GM12878 (cell line): Measurements from ENCODE around the gene ITM2C. TPM values are rescaled to one million over a fixed set of nuclear protein-coding genes. Genes with fewer than 3 reads are reported as not detected.

ENCODE experiments used
- ATAC-seq: fragments of 200-7000 bp; cut with Tn5 transposase; 3 replicates; pipeline ENCODE4 v1.9.1; 2020; ENCODE audit warnings: mild to moderate bottlenecking, moderate library complexity
- BruUV-seq: library from RNA; stranded (reverse); fragments of 400-500 nt; replicated peaks from 2 replicates; lab custom pipeline; 2021; lab: Mats Ljungman, UMichigan
- CTCF ChIA-PET: fragments of 300-600 bp; sonication (Branson Sonifier 250); formaldehyde crosslinking; extraction: SDS; loops from one replicate; lab custom pipeline; 2021; ENCODE audit warnings: inconsistent platforms; lab: Yijun Ruan, JAX
- POLR2A ChIA-PET: fragments of 350-600 bp; formaldehyde crosslinking; extraction: SDS; loops from one replicate; lab custom pipeline; 2021; ENCODE audit warnings: inconsistent platforms; lab: Charles Lee
- RAD21 ChIA-PET: fragments of 300-600 bp; sonication (Branson Sonifier 250); formaldehyde crosslinking; loops from one replicate; lab custom pipeline; 2023; ENCODE audit warnings: antibody characterized with exemption; ENCODE audit not compliant: unreplicated experiment; lab: Charles Lee
- SMC1A ChIA-PET: fragments of 300-600 bp; sonication (Branson Sonifier 250); formaldehyde crosslinking; loops from one replicate; lab custom pipeline; 2023; ENCODE audit not compliant: unreplicated experiment, uncharacterized antibody; lab: Charles Lee
- DNase-seq: peaks from one replicate; pipeline ENCODE4 v3.0.0-alpha.2; 2011; ENCODE audit warnings: low read depth, low spot score
- FAIRE-seq: peaks from 3 replicates; lab custom pipeline; 2011; peaks lifted over from hg19 to GRCh38; lab: Jason Lieb, UNC
- H2AFZ ChIP-seq: 2 replicates; pipeline ENCODE4 v1.6.0; 2011; ENCODE audit warnings: low read depth, low read length, control low read depth; ENCODE audit not compliant: control insufficient read depth
- H3K27ac ChIP-seq: 2 replicates; pipeline ENCODE4 v1.5.1; 2011; ENCODE audit warnings: control low read depth; ENCODE audit not compliant: control insufficient read depth, insufficient read depth
- H3K27me3 ChIP-seq, 2 experiments: replicated peaks in 1 of 2; 2 replicates each; pipeline versions ENCODE4 v1.6.0 to v1.6.1; 2011; ENCODE audit warnings: low read length in 1 of 2; ENCODE audit not compliant: control insufficient read depth in 2 of 2, insufficient read depth in 2 of 2
- H3K36me3 ChIP-seq, 2 experiments: 2 replicates each; pipeline ENCODE4 v1.5.1; 2011; ENCODE audit warnings: low read length in 1 of 2; ENCODE audit not compliant: control insufficient read depth in 2 of 2, insufficient read depth in 2 of 2
- H3K4me1 ChIP-seq: 2 replicates; pipeline ENCODE4 v1.6.1; 2011; ENCODE audit warnings: mild to moderate bottlenecking, low read length, moderate library complexity, mixed read lengths; ENCODE audit not compliant: control insufficient read depth, insufficient read depth
- H3K4me2 ChIP-seq: 2 replicates; pipeline ENCODE4 v1.6.0; 2011; ENCODE audit warnings: control low read depth; ENCODE audit not compliant: control insufficient read depth, insufficient read depth
- H3K4me3 ChIP-seq: fragments of 200-600 bp; sonication (generic); 2 replicates; pipeline ENCODE4 v1.5.1; 2016
- H3K79me2 ChIP-seq: 2 replicates; pipeline ENCODE4 v1.6.0; 2011; ENCODE audit warnings: low read length; ENCODE audit not compliant: control insufficient read depth, insufficient read depth
- H3K9ac ChIP-seq: 2 replicates; pipeline ENCODE4 v1.8.0; 2011; ENCODE audit warnings: low read length, control low read depth, mixed read lengths; ENCODE audit not compliant: control insufficient read depth, insufficient read depth
- H3K9me3 ChIP-seq: replicated peaks from 3 replicates; pipeline ENCODE4 v1.5.1; 2011; ENCODE audit warnings: mild to moderate bottlenecking, low read length; ENCODE audit not compliant: control insufficient read depth, insufficient read depth
- H4K20me1 ChIP-seq: 2 replicates; pipeline ENCODE4 v1.6.0; 2011; ENCODE audit not compliant: control insufficient read depth, insufficient read depth
- ETV6 ChIP-seq, 2 experiments: fragments of 450-650 bp in 1 of 2; IDR thresholded peaks in 1 of 2; conservative IDR thresholded peaks in 1 of 2; 2 replicates each; pipeline ENCODE4 v1.6.1; 2014; ENCODE audit warnings: antibody characterized with exemption in 1 of 2, borderline replicate concordance in 1 of 2, low read depth in 1 of 2, mild to moderate bottlenecking in 1 of 2, moderate library complexity in 1 of 2
- HDAC2 ChIP-seq: fragments of 200-600 bp; sonication (generic); IDR thresholded peaks from 2 replicates; pipeline ENCODE4 v1.6.1; 2017
- WGBS: methylation state at CpG from one replicate; pipeline ENCODE4 v1.1.6; 2016; ENCODE audit warnings: low lambda C conversion rate; ENCODE audit not compliant: insufficient replicate concordance, insufficient coverage; ENCODE audit errors: missing lambda C conversion rate; 5-methylcytosine and 5-hydroxymethylcytosine counted together
- in situ Hi-C: fragments of 300-500 bp; cut with MboI; formaldehyde crosslinking; loops from 9 replicates; pipeline ENCODE4 v1.14.3; 2018; ENCODE audit warnings: mixed read lengths
- intact Hi-C: fragments of 100-400 bp; cut with micrococcal nuclease; formaldehyde crosslinking; loops from one replicate; pipeline ENCODE4 v1.14.2; 2022; ENCODE audit not compliant: unreplicated experiment
- polyA plus RNA-seq, 11 experiments: library from polyadenylated mRNA; depleted of rRNA in 4 of 11; unstranded in 6 of 11; stranded (reverse) in 5 of 11; fragments of >200 nt; fragmentation: Nextera tagmentation in 4 of 11; fragmentation: Illumina TruSeq in 1 of 11; extraction: Ambion mirVana in 4 of 11; extraction: Trizol in 1 of 11; gene quantifications; 1 replicate in 1 of 11; 2 replicates in 10 of 11; pipeline versions ENCODE4 v1.2.1 to v1.2.3, GENCODE V29; 2011 to 2016; ENCODE audit warnings: inconsistent platforms in 2 of 11, missing spikeins in 2 of 11, low read depth in 1 of 11
- total RNA-seq, 4 experiments: library from RNA; depleted of rRNA in 3 of 4; stranded (reverse); fragments of >200 nt in 3 of 4; fragmentation: Illumina TruSeq in 1 of 4; extraction: Trizol in 1 of 4; gene quantifications; 2 replicates each; pipeline versions ENCODE4 v1.2.1 to v1.2.3, GENCODE V29; 2013 to 2021
- TF ChIP-seq, protein P1 (sequence below): fragments of 450-650 bp; IDR thresholded peaks from 2 replicates; pipeline ENCODE4 v1.6.1; 2017; ENCODE audit warnings: mild to moderate bottlenecking, moderate library complexity
- TF ChIP-seq, protein P2 (sequence below): IDR thresholded peaks from 2 replicates; pipeline ENCODE4 v1.6.1; 2012; ENCODE audit warnings: improper control_type of control experiment, low read depth, low read length; ENCODE audit not compliant: insufficient replicate concordance
- TF ChIP-seq, protein P3 (sequence below): fragments of 450-650 bp; formaldehyde crosslinking; IDR thresholded peaks from 2 replicates; pipeline ENCODE4 v1.4.0; 2020; ENCODE audit warnings: mild to moderate bottlenecking, moderate library complexity

Gene ITM2C
- total and polyA plus RNA-seq, 10 of the 15 experiments (the other 5 are each of a cell fraction or from before 2014, with no cell fraction given) = 5.4 to 195 (median 149) TPM

DNA sequence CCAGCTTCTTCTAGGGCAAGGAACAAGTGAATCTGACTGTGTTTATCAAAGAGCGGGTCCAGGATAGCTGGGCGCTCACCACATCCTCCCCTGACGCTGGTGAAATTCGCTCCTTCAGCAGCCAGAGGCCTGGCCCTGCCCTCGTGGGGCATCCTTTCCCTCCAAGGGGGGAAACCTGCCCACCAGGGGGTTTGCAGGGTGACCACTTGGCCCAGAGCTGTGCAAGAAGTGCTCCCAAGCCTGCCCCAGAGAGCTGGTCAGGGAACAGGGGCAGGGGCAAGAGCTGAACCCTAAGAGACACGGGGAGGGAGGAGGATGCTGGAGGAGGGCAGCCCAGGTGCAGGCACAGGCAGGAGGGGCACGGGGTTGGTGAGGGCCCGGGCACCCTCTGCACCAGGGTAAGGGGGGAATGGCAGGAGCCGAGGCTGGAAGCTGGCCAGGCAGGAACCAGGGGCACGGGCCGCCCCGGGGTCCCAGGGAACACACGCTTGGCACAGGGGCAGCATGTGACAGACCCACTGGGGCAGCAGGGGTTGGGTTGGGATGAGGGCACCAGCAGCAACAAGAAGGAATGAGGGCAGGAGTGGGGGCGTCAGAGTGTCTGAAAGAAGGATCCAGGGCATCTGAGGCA is 63.1 kb downstream of the ITM2C start:
- H3K9ac ChIP-seq = no peak overlapping the region
- DNase-seq (no peak), ATAC-seq (no peak), FAIRE-seq (no peak)
- RAD21 ChIA-PET = interaction anchor here (0.9 to 11.2 kb wide), 13 partner anchors 10 to 125 kb away, joined by 3 to 261 read pairs (median 8); no protein-coding TSS in a partner anchor
- H4K20me1 ChIP-seq = no peaks in the 10 kb centered on the region
- no TSS peak for BruUV-seq
- POLR2A ChIA-PET = interaction anchor here (0.6 to 9.7 kb wide), 4 partner anchors 13 to 860 kb away, joined by 5 to 117 read pairs (median 50); no protein-coding TSS in a partner anchor
- H3K79me2 ChIP-seq = peaks cover 27% of the 10 kb centered on the region
- H3K4me2 ChIP-seq = no peak overlapping the region
- no peaks in the 10 kb centered on the region for H3K27me3 ChIP-seq
- H3K36me3 ChIP-seq = no peaks in the 10 kb centered on the region
- H3K4me3 ChIP-seq = no peak overlapping the region
- H2AFZ ChIP-seq = no peak overlapping the region
- intact Hi-C loops (no loop called here), in situ Hi-C loops (loop anchor here (10.0 kb wide), 1 partner anchor 57 kb away; no protein-coding TSS in a partner anchor)
- TF ChIP-seq, protein P1, sequence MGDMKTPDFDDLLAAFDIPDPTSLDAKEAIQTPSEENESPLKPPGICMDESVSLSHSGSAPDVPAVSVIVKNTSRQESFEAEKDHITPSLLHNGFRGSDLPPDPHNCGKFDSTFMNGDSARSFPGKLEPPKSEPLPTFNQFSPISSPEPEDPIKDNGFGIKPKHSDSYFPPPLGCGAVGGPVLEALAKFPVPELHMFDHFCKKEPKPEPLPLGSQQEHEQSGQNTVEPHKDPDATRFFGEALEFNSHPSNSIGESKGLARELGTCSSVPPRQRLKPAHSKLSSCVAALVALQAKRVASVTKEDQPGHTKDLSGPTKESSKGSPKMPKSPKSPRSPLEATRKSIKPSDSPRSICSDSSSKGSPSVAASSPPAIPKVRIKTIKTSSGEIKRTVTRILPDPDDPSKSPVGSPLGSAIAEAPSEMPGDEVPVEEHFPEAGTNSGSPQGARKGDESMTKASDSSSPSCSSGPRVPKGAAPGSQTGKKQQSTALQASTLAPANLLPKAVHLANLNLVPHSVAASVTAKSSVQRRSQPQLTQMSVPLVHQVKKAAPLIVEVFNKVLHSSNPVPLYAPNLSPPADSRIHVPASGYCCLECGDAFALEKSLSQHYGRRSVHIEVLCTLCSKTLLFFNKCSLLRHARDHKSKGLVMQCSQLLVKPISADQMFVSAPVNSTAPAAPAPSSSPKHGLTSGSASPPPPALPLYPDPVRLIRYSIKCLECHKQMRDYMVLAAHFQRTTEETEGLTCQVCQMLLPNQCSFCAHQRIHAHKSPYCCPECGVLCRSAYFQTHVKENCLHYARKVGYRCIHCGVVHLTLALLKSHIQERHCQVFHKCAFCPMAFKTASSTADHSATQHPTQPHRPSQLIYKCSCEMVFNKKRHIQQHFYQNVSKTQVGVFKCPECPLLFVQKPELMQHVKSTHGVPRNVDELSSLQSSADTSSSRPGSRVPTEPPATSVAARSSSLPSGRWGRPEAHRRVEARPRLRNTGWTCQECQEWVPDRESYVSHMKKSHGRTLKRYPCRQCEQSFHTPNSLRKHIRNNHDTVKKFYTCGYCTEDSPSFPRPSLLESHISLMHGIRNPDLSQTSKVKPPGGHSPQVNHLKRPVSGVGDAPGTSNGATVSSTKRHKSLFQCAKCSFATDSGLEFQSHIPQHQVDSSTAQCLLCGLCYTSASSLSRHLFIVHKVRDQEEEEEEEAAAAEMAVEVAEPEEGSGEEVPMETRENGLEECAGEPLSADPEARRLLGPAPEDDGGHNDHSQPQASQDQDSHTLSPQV = no peak
- TF ChIP-seq, protein P2, sequence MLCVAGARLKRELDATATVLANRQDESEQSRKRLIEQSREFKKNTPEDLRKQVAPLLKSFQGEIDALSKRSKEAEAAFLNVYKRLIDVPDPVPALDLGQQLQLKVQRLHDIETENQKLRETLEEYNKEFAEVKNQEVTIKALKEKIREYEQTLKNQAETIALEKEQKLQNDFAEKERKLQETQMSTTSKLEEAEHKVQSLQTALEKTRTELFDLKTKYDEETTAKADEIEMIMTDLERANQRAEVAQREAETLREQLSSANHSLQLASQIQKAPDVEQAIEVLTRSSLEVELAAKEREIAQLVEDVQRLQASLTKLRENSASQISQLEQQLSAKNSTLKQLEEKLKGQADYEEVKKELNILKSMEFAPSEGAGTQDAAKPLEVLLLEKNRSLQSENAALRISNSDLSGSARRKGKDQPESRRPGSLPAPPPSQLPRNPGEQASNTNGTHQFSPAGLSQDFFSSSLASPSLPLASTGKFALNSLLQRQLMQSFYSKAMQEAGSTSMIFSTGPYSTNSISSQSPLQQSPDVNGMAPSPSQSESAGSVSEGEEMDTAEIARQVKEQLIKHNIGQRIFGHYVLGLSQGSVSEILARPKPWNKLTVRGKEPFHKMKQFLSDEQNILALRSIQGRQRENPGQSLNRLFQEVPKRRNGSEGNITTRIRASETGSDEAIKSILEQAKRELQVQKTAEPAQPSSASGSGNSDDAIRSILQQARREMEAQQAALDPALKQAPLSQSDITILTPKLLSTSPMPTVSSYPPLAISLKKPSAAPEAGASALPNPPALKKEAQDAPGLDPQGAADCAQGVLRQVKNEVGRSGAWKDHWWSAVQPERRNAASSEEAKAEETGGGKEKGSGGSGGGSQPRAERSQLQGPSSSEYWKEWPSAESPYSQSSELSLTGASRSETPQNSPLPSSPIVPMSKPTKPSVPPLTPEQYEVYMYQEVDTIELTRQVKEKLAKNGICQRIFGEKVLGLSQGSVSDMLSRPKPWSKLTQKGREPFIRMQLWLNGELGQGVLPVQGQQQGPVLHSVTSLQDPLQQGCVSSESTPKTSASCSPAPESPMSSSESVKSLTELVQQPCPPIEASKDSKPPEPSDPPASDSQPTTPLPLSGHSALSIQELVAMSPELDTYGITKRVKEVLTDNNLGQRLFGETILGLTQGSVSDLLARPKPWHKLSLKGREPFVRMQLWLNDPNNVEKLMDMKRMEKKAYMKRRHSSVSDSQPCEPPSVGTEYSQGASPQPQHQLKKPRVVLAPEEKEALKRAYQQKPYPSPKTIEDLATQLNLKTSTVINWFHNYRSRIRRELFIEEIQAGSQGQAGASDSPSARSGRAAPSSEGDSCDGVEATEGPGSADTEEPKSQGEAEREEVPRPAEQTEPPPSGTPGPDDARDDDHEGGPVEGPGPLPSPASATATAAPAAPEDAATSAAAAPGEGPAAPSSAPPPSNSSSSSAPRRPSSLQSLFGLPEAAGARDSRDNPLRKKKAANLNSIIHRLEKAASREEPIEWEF = no peak
- no peak for TF ChIP-seq ETV6 (conservative IDR thresholded peaks at IDR 0.05 in 1 of 2, IDR thresholded peaks at IDR 0.05 in 1 of 2; ENCODE audit: borderline replicate concordance in 1 of 2, low read depth in 1 of 2)
- TF ChIP-seq, protein P3, sequence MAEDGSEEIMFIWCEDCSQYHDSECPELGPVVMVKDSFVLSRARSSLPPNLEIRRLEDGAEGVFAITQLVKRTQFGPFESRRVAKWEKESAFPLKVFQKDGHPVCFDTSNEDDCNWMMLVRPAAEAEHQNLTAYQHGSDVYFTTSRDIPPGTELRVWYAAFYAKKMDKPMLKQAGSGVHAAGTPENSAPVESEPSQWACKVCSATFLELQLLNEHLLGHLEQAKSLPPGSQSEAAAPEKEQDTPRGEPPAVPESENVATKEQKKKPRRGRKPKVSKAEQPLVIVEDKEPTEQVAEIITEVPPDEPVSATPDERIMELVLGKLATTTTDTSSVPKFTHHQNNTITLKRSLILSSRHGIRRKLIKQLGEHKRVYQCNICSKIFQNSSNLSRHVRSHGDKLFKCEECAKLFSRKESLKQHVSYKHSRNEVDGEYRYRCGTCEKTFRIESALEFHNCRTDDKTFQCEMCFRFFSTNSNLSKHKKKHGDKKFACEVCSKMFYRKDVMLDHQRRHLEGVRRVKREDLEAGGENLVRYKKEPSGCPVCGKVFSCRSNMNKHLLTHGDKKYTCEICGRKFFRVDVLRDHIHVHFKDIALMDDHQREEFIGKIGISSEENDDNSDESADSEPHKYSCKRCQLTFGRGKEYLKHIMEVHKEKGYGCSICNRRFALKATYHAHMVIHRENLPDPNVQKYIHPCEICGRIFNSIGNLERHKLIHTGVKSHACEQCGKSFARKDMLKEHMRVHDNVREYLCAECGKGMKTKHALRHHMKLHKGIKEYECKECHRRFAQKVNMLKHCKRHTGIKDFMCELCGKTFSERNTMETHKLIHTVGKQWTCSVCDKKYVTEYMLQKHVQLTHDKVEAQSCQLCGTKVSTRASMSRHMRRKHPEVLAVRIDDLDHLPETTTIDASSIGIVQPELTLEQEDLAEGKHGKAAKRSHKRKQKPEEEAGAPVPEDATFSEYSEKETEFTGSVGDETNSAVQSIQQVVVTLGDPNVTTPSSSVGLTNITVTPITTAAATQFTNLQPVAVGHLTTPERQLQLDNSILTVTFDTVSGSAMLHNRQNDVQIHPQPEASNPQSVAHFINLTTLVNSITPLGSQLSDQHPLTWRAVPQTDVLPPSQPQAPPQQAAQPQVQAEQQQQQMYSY (CRISPR knock-in tag) = no peak
- no peak for TF ChIP-seq HDAC2
- peak overlapping the region; percentile 1; the same call in 1 of the 2 replicates for H3K27ac ChIP-seq
- WGBS = 87% methylated on average over 14 of the region's 14 CpGs
- peaks cover 35% of the 10 kb centered on the region for H3K4me1 ChIP-seq
- CTCF ChIA-PET = interaction anchor here (0.5 to 16.2 kb wide), 16 partner anchors 10 to 125 kb away, joined by 3 to 315 read pairs (median 6); partner anchors contain the start of gene ITM2C
- no peaks in the 10 kb centered on the region for H3K9me3 ChIP-seq
- SMC1A ChIA-PET = interaction anchor here (0.6 to 16.5 kb wide), 9 partner anchors 11 to 130 kb away, joined by 3 to 248 read pairs (median 15); no protein-coding TSS in a partner anchor
